Measurements from ENCODE around the gene RASGRP4. TPM values are rescaled to one million over a fixed set of nuclear protein-coding genes. Genes with fewer than 3 reads are reported as not detected.

The RASGRP4 gene
- total and polyA plus RNA-seq, 4 donors = 3.5 to 39.0 (median 8.7) TPM

DNA sequence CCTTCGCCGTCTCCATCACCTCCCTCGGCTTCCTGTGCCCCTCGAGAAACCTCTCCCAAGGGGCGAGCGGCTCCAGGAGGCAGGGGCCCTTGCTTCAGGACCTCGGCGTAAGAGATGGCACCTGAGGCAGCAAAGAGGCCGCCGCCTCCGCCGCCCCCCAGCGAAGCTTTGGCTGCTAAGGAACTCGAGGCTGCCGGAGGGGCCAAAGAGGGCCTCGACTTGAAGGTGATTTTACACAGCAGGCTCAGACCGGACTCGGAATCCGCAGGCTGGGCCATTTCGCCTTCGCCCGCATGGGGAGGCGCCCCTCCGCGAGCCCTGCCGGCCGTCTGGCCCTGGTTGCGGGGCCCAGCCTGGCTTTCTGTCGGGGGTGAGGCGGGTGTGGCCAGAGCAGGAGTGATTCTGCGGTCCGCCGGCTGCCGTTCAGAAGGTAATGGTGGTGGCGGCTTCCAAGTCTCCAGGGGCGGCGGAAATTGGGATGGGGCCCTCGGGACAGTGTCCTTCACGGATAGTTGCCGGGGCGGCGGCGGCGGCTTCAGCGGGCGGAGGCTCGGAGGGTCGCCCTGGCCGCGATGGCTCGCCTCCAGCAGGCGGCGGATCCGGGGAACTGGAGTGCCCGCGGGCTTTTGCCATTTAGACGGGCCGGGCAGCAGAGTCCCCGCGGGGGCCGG lies 39.6 kb downstream of the RASGRP4 start:
- H3K36me3 ChIP-seq (ENCODE audit: control insufficient read depth in 4 of 4, insufficient read depth in 4 of 4, low read length in 4 of 4) = peaks cover 12 to 30% (median 20%) of the 10 kb centered on the region in 4 donors
- no peak for TF ChIP-seq CTCF (IDR thresholded peaks at IDR 0.05; ENCODE audit: control extremely low read depth, extremely low read depth)
- peaks cover 0 to 18% (median 0%) of the 10 kb centered on the region in 5 donors for H3K4me1 ChIP-seq (ENCODE audit: control insufficient read depth in 5 of 5, insufficient read depth in 5 of 5, low read length in 5 of 5)
- ATAC-seq (ENCODE audit: insufficient read depth, low FRiP score) = no peak
- WGBS, 2 donors = 33 to 47% methylated on average over 58 to 61 of the region's 61 CpGs
- no peak overlapping the region for H3K9ac ChIP-seq (ENCODE audit: insufficient read depth in 1 of 2, low read length in 2 of 2)
- peaks cover 0 to 16% (median 0%) of the 10 kb centered on the region in 4 donors for H3K9me3 ChIP-seq (ENCODE audit: control insufficient read depth in 4 of 4, insufficient read depth in 3 of 4, low read length in 3 of 4)
- no peak overlapping the region for H3K4me3 ChIP-seq
- H3K27ac ChIP-seq (ENCODE audit: low read depth in 1 of 2, low read length in 1 of 2) = no peak overlapping the region
- DNase-seq = no peak
- H3K27me3 ChIP-seq (ENCODE audit: control insufficient read depth in 3 of 3, insufficient read depth in 3 of 3, low read length in 2 of 3) = peaks cover 0 to 62% (median 34%) of the 10 kb centered on the region in 3 donors

- no peak for ATAC-seq (ENCODE audit: insufficient read depth, low FRiP score)
- TF ChIP-seq CTCF (IDR thresholded peaks at IDR 0.05; ENCODE audit: control extremely low read depth, extremely low read depth) = no peak
- H3K27me3 ChIP-seq (ENCODE audit: control insufficient read depth in 3 of 3, insufficient read depth in 3 of 3, low read length in 2 of 3) = peaks cover 0 to 56% (median 30%) of the 10 kb centered on the region in 3 donors
Measured at GRCh38 chr19:38385804-38386257, 40.2 kb downstream of the RASGRP4 start.

GRCh38 chr19:38385057-38385803 lies 40.8 kb downstream of the RASGRP4 start:
- TF ChIP-seq CTCF (IDR thresholded peaks at IDR 0.05; ENCODE audit: control extremely low read depth, extremely low read depth) = no peak
- DNase-seq (no peak), ATAC-seq (ENCODE audit: insufficient read depth, low FRiP score) (no peak)
- Histone ChIP-seq H3K4me3 (no peak overlapping the region), H3K36me3 (ENCODE audit: control insufficient read depth in 4 of 4, insufficient read depth in 4 of 4, low read length in 4 of 4) (peaks cover 19 to 42% (median 31%) of the 10 kb centered on the region in 4 donors), H3K4me1 (ENCODE audit: control insufficient read depth in 5 of 5, insufficient read depth in 5 of 5, low read length in 5 of 5) (peaks cover 0 to 18% (median 0%) of the 10 kb centered on the region in 5 donors), H3K27me3 (ENCODE audit: control insufficient read depth in 3 of 3, insufficient read depth in 3 of 3, low read length in 2 of 3) (peaks cover 0 to 50% (median 28%) of the 10 kb centered on the region in 3 donors), H3K9ac (ENCODE audit: insufficient read depth in 1 of 2, low read length in 2 of 2) (no peak overlapping the region), H3K9me3 (ENCODE audit: control insufficient read depth in 4 of 4, insufficient read depth in 3 of 4, low read length in 3 of 4) (peaks cover 0 to 18% (median 0%) of the 10 kb centered on the region in 4 donors), H3K27ac (ENCODE audit: low read depth in 1 of 2, low read length in 1 of 2) (no peak overlapping the region)
- WGBS, 2 donors = 79 to 85% methylated on average over 40 of the region's 40 CpGs

More at GRCh38 chr19:38385804-38386257, 40.2 kb downstream of the RASGRP4 start:
- peaks cover 0 to 18% (median 0%) of the 10 kb centered on the region in 4 donors for H3K9me3 ChIP-seq (ENCODE audit: control insufficient read depth in 4 of 4, insufficient read depth in 3 of 4, low read length in 3 of 4)
- no peak for DNase-seq
- no peak overlapping the region for H3K27ac ChIP-seq (ENCODE audit: low read depth in 1 of 2, low read length in 1 of 2)
- 43 to 48% methylated on average over 25 to 40 of the region's 40 CpGs for WGBS, 2 donors
- H3K36me3 ChIP-seq (ENCODE audit: control insufficient read depth in 4 of 4, insufficient read depth in 4 of 4, low read length in 4 of 4) = peaks cover 18 to 36% (median 26%) of the 10 kb centered on the region in 4 donors
- H3K4me3 ChIP-seq = no peak overlapping the region
- H3K9ac ChIP-seq (ENCODE audit: insufficient read depth in 1 of 2, low read length in 2 of 2) = no peak overlapping the region
- peaks cover 0 to 18% (median 0%) of the 10 kb centered on the region in 5 donors for H3K4me1 ChIP-seq (ENCODE audit: control insufficient read depth in 5 of 5, insufficient read depth in 5 of 5, low read length in 5 of 5)

Data from lung (tissue), 12 donors.